ENCODE results near the gene KIRREL3. TPM values are rescaled to one million over a fixed set of nuclear protein-coding genes. Genes with fewer than 3 reads are reported as not detected.

Gene KIRREL3
- total and polyA plus RNA-seq, 2 donors (not counting 3 experiments of a cell fraction or from before 2014, with no cell fraction given): not detected

- H3K9ac ChIP-seq (replicated peaks; ENCODE audit: extremely low read depth, insufficient read depth, low read length): no peak overlapping the region
- H3K9me1 ChIP-seq (replicated peaks; ENCODE audit: control insufficient read depth, extremely low read depth, insufficient read depth, low read length): no peaks in the 10 kb centered on the region
- no TSS peak for BruUV-seq (replicated peaks)
- H4K20me1 ChIP-seq (replicated peaks; ENCODE audit: control insufficient read depth, extremely low read depth, insufficient read depth, low read length): no peaks in the 10 kb centered on the region
- CTCF ChIA-PET: interaction anchor here (5.5 to 10.1 kb wide), 2 partner anchors 36 to 133 kb away, joined by 64 to 231 read pairs; no protein-coding TSS in a partner anchor
- no peaks in the 10 kb centered on the region for H3K27me3 ChIP-seq (ENCODE audit: control insufficient read depth in 2 of 2, insufficient read depth in 2 of 2, low read length in 2 of 2)
- dilution Hi-C loops (cut with MboI; ENCODE audit: extremely low pct_ligation_motif_present, low sequenced_read_pairs) (no loop called here), intact Hi-C loops (cut with micrococcal nuclease) (loop anchor here (5.0 kb wide), 1 partner anchor 143 kb away; no protein-coding TSS in a partner anchor)
- H3K4me3 ChIP-seq (replicated peaks in 1 of 3; ENCODE audit: insufficient read depth in 1 of 3, low read depth in 1 of 3, low read length in 3 of 3): no peak overlapping the region
- H3K9me3 ChIP-seq (replicated peaks; ENCODE audit: control insufficient read depth, insufficient read depth, low read length): no peaks in the 10 kb centered on the region
- H3K4me2 ChIP-seq (ENCODE audit: insufficient read depth, low read length): no peak overlapping the region
- H3K36me3 ChIP-seq (ENCODE audit: control insufficient read depth in 2 of 2, extremely low read depth in 1 of 2, insufficient read depth in 2 of 2, low read length in 2 of 2): no peaks in the 10 kb centered on the region
- TF ChIP-seq FOS (IDR thresholded peaks at IDR 0.05; ENCODE audit: borderline replicate concordance, insufficient read depth, low read length) (no peak), POLR2AphosphoS5 (IDR thresholded peaks at IDR 0.05; ENCODE audit: insufficient read depth, low read depth, low read length) (no peak), MYC (IDR thresholded peaks at IDR 0.05; ENCODE audit: low read depth, low read length) (no peak), GATA2 (IDR thresholded peaks at IDR 0.05; ENCODE audit: insufficient read depth, insufficient read length, low read depth, low read length) (no peak), POLR2A (IDR thresholded peaks at IDR 0.05; ENCODE audit: low read depth, low read length) (no peak), JUN (IDR thresholded peaks at IDR 0.05; ENCODE audit: borderline replicate concordance, insufficient read depth, insufficient read length, low read depth) (no peak), MAX (IDR thresholded peaks at IDR 0.05; ENCODE audit: insufficient read depth, insufficient read length) (no peak), EZH2 (IDR thresholded peaks at IDR 0.05; ENCODE audit: borderline replicate concordance, low read depth, low read length, severe bottlenecking) (no peak), CTCF (IDR thresholded peaks at IDR 0.05; ENCODE audit: extremely low read depth in 1 of 2, insufficient read depth in 1 of 2, low read depth in 1 of 2, low read length in 2 of 2) (no peak)
- DNase-seq (ENCODE audit: low read depth, low spot score): no peak
- H3K27ac ChIP-seq (ENCODE audit: insufficient read depth, low read depth, low read length): no peak overlapping the region
- H2AFZ ChIP-seq (ENCODE audit: low read depth, low read length): no peak overlapping the region
- H3K79me2 ChIP-seq (ENCODE audit: control insufficient read depth, insufficient read depth, low read length): no peaks in the 10 kb centered on the region
- FAIRE-seq: no peak
- H3K4me1 ChIP-seq (ENCODE audit: control insufficient read depth, extremely low read depth, insufficient read depth, low read length): no peaks in the 10 kb centered on the region
- POLR2A ChIA-PET: no interaction called here
These were observed 556.5 kb downstream of the KIRREL3 start for GRCh38 chr11:126444072-126444471.

Measured in endothelial cell of umbilical vein (primary cell).